HCT116 (cell line): ENCODE measurements around the gene LCNL1. TPM values are rescaled to one million over a fixed set of nuclear protein-coding genes. Genes with fewer than 3 reads are reported as not detected.

Source experiments
- ATAC-seq: fragments of 200-7000 bp; cut with Tn5 transposase; 2 replicates; pipeline ENCODE4 v1.9.1; 2020; ENCODE audit warnings: mild to moderate bottlenecking, moderate library complexity
- BruUV-seq: library from RNA; stranded (reverse); fragments of 400-500 nt; replicated peaks from 2 replicates; lab custom pipeline; 2021; lab: Mats Ljungman, UMichigan
- CTCF ChIA-PET: fragments of 300-600 bp; sonication (Branson Sonifier 250); formaldehyde crosslinking; loops from one replicate; lab custom pipeline; 2021; ENCODE audit warnings: antibody characterized with exemption; lab: Charles Lee
- POLR2A ChIA-PET: fragments of 300-600, 350-600 bp; sonication (Branson Sonifier 250); formaldehyde crosslinking; loops from one replicate; lab custom pipeline; 2021; ENCODE audit warnings: antibody characterized with exemption; lab: Charles Lee
- RAD21 ChIA-PET, 2 experiments: fragments of 300-600 bp; sonication (Branson Sonifier 250); formaldehyde crosslinking; loops; one replicate each; lab custom pipeline; 2023; ENCODE audit warnings: low total read pairs in 2 of 2; ENCODE audit not compliant: uncharacterized antibody in 2 of 2, unreplicated experiment in 2 of 2, low non-redundant PET in 1 of 2; lab: Charles Lee
- DNase-seq: peaks from one replicate; pipeline ENCODE4 v3.0.0-alpha.2; 2010; ENCODE audit warnings: low read depth, low spot score
- H2AFZ ChIP-seq: fragments of 200-600 bp; shearing (Covaris generic), sonication (generic); 2 replicates; pipeline ENCODE4 v1.6.1; 2017; ENCODE audit warnings: low read depth, mixed run types, mixed read lengths, antibody characterized with exemption, low read length; ENCODE audit not compliant: poor library complexity, severe bottlenecking
- H3K27ac ChIP-seq: 2 replicates; pipeline ENCODE4 v1.5.1; 2012; ENCODE audit warnings: low read depth, low read length
- H3K27me3 ChIP-seq: fragments of 200-600 bp; sonication (generic); 2 replicates; pipeline ENCODE4 v1.6.1; 2016; ENCODE audit warnings: mixed run types, low read length, mixed read lengths; ENCODE audit not compliant: insufficient read depth
- H3K36me3 ChIP-seq, 2 experiments: fragments of 200-500 bp in 1 of 2; fragments of 200-600 bp in 1 of 2; sonication (Bioruptor generic) in 1 of 2; sonication (generic) in 1 of 2; 2 replicates each; pipeline versions ENCODE4 v1.5.1 to v1.6.1; 2014 to 2016; ENCODE audit warnings: low read length in 2 of 2, inconsistent platforms in 1 of 2, mixed read lengths in 1 of 2, mixed run types in 1 of 2; ENCODE audit not compliant: insufficient read depth in 2 of 2, control insufficient read depth in 1 of 2
- H3K4me1 ChIP-seq, 2 experiments: fragments of 200-600 bp in 1 of 2; sonication (generic) in 1 of 2; 2 replicates each; pipeline versions ENCODE4 v1.5.1 to v1.6.1; 2012 to 2017; ENCODE audit warnings: low read length in 2 of 2, inconsistent platforms in 1 of 2, mild to moderate bottlenecking in 1 of 2, mixed read lengths in 1 of 2, mixed run types in 1 of 2, moderate library complexity in 1 of 2; ENCODE audit not compliant: insufficient read depth in 2 of 2, control insufficient read depth in 1 of 2
- H3K4me2 ChIP-seq: fragments of 200-600 bp; sonication (generic); 2 replicates; pipeline ENCODE4 v1.6.1; 2017; ENCODE audit warnings: mixed run types, low read length, mixed read lengths
- H3K4me3 ChIP-seq, 2 experiments: fragments of 200-600 bp in 1 of 2; sonication (generic) in 1 of 2; replicated peaks in 1 of 2; 2 replicates each; pipeline ENCODE4 v1.5.1; 2011 to 2016; ENCODE audit warnings: low read length in 2 of 2, control low read depth in 1 of 2, low read depth in 1 of 2, mild to moderate bottlenecking in 1 of 2, mixed read lengths in 1 of 2, mixed run types in 1 of 2
- H3K79me2 ChIP-seq: fragments of 200-600 bp; sonication (generic); 2 replicates; pipeline ENCODE4 v1.6.1; 2017; ENCODE audit warnings: mild to moderate bottlenecking, mixed run types, low read length, moderate library complexity, mixed read lengths; ENCODE audit not compliant: insufficient read depth
- H3K9ac ChIP-seq: fragments of 200-600 bp; sonication (generic); 2 replicates; pipeline ENCODE4 v1.6.1; 2016; ENCODE audit warnings: low read length, mixed read lengths
- H3K9me2 ChIP-seq: fragments of 200-600 bp; sonication (generic), shearing (Covaris generic); 2 replicates; pipeline ENCODE4 v1.6.1; 2017; ENCODE audit warnings: mixed run types, mild to moderate bottlenecking, moderate library complexity; ENCODE audit not compliant: insufficient read depth
- H3K9me3 ChIP-seq, 2 experiments: fragments of 200-500 bp in 1 of 2; fragments of 200-600 bp in 1 of 2; sonication (Bioruptor generic) in 1 of 2; sonication (generic) in 1 of 2; 2 replicates each; pipeline ENCODE4 v1.6.1; 2014 to 2017; ENCODE audit warnings: low read length in 2 of 2, mixed read lengths in 2 of 2, inconsistent platforms in 1 of 2, low read depth in 1 of 2, mild to moderate bottlenecking in 1 of 2, mixed run types in 1 of 2, moderate library complexity in 1 of 2; ENCODE audit not compliant: control insufficient read depth in 1 of 2, insufficient read depth in 1 of 2
- H4K20me1 ChIP-seq: fragments of 200-600 bp; sonication (generic), shearing (Covaris generic); 2 replicates; pipeline ENCODE4 v1.6.1; 2017; ENCODE audit warnings: mixed run types, mild to moderate bottlenecking, moderate library complexity; ENCODE audit not compliant: insufficient read depth
- ATF3 ChIP-seq: IDR thresholded peaks from 2 replicates; pipeline ENCODE4 v1.6.1; 2012
- CBX3 ChIP-seq: IDR thresholded peaks from 2 replicates; pipeline ENCODE4 v1.6.1; 2012; ENCODE audit warnings: low read depth
- EGR1 ChIP-seq: IDR thresholded peaks from 2 replicates; pipeline ENCODE4 v1.6.1; 2012; ENCODE audit warnings: low read depth
- ELF1 ChIP-seq: IDR thresholded peaks from 2 replicates; pipeline ENCODE4 v1.6.1; 2012; ENCODE audit warnings: low read depth, borderline replicate concordance
- EZH2 ChIP-seq: fragments of 200-600 bp; sonication (generic); IDR thresholded peaks from 2 replicates; pipeline ENCODE4 v1.6.1; 2017; ENCODE audit warnings: antibody characterized with exemption, mixed run types
- EZH2phosphoT487 ChIP-seq: fragments of 200-600 bp; IDR thresholded peaks from 2 replicates; pipeline ENCODE4 v1.6.1; 2018; ENCODE audit warnings: antibody characterized with exemption, borderline replicate concordance
- FOSL1 ChIP-seq: IDR thresholded peaks from 2 replicates; pipeline ENCODE4 v1.6.1; 2012; ENCODE audit warnings: low read depth
- JUND ChIP-seq: IDR thresholded peaks from 2 replicates; pipeline ENCODE4 v1.6.1; 2012
- MAX ChIP-seq: IDR thresholded peaks from 2 replicates; pipeline ENCODE4 v1.6.1; 2012
- POLR2A ChIP-seq: IDR thresholded peaks from 2 replicates; pipeline ENCODE4 v1.7.0; 2011; ENCODE audit warnings: borderline replicate concordance; ENCODE audit not compliant: insufficient read depth, insufficient read length; ENCODE audit errors: extremely low read depth
- POLR2AphosphoS5 ChIP-seq: IDR thresholded peaks from 2 replicates; pipeline ENCODE4 v1.6.1; 2011; ENCODE audit warnings: mild to moderate bottlenecking, low read depth, low read length, moderate library complexity
- RAD21 ChIP-seq: IDR thresholded peaks from 2 replicates; pipeline ENCODE4 v1.6.1; 2012; ENCODE audit warnings: low read depth, mild to moderate bottlenecking
- TCF7L2 ChIP-seq: IDR thresholded peaks from 2 replicates; pipeline ENCODE4 v1.7.0; 2011; ENCODE audit warnings: borderline replicate concordance, inconsistent platforms; ENCODE audit not compliant: insufficient read depth, insufficient read length; ENCODE audit errors: extremely low read depth
- YY1 ChIP-seq: IDR thresholded peaks from 2 replicates; pipeline ENCODE4 v1.6.1; 2011; ENCODE audit warnings: low read length, low read depth, moderate library complexity, mild to moderate bottlenecking; ENCODE audit not compliant: insufficient replicate concordance; ENCODE audit errors: extremely low read depth
- ZFX ChIP-seq: fragments of 450-650 bp; IDR thresholded peaks from 2 replicates; pipeline ENCODE4 v1.6.1; 2017
- intact Hi-C: fragments of 100-400 bp; cut with micrococcal nuclease; formaldehyde crosslinking; loops from 2 replicates; pipeline ENCODE4 v1.10.0; 2022
- total RNA-seq: library from RNA; stranded (reverse); gene quantifications from one replicate; pipeline ENCODE4 v1.2.1, GENCODE V29; 2021; ENCODE audit not compliant: unreplicated experiment
- TF ChIP-seq, protein P1 (sequence below): IDR thresholded peaks from 2 replicates; pipeline ENCODE4 v1.6.1; 2011; ENCODE audit warnings: mild to moderate bottlenecking, low read length, moderate library complexity; ENCODE audit not compliant: insufficient replicate concordance; ENCODE audit errors: extremely low read depth
- TF ChIP-seq, protein P2 (sequence below), 3 experiments: fragments of 200-600 bp in 1 of 3; sonication (generic) in 1 of 3; IDR thresholded peaks in 2 of 3; conservative IDR thresholded peaks in 1 of 3; 2 replicates each; pipeline ENCODE4 v1.5.1; 2012 to 2017; ENCODE audit warnings: low read depth in 2 of 3, low read length in 2 of 3, antibody characterized with exemption in 1 of 3, borderline replicate concordance in 1 of 3, control low read depth in 1 of 3, mild to moderate bottlenecking in 1 of 3, mixed read lengths in 1 of 3, mixed run types in 1 of 3, moderate library complexity in 1 of 3; ENCODE audit not compliant: insufficient read depth in 1 of 3

Gene LCNL1
- total RNA-seq, 1 experiment from 2014 or later: 0.44 TPM

DNA sequence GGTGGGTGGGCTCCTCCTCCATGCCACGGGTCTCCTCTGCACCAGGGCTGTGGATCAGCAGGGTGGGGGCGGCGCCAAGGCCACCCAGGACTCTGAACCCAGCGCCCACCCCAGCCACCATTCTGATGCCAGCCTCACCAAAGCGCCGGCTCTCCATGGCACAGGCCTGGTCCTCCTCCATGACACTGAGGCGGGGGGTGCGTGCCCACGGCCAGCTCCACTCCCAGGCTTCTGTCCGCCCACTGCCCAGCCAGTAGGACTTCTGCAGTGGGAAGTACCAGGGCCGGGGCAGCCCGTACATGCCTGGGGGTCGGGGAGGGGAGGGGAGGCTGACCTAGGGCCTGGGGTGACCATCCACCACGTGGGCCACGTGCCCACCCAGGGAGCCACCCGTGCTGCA, 33.6 kb downstream of the LCNL1 start:
- Histone ChIP-seq H3K9ac (no peak overlapping the region), H3K9me2 (no peaks in the 10 kb centered on the region), H2AFZ (no peak overlapping the region)
- TF ChIP-seq TCF7L2 (no peak), JUND (no peak), POLR2A (no peak), FOSL1 (no peak), RAD21 (no peak), MAX (no peak), CBX3 (no peak), ZFX (no peak), ATF3 (no peak), YY1 (no peak), EZH2 (no peak), POLR2AphosphoS5 (no peak), ELF1 (no peak), EZH2phosphoT487 (no peak), EGR1 (no peak)
- TF ChIP-seq, protein P1, sequence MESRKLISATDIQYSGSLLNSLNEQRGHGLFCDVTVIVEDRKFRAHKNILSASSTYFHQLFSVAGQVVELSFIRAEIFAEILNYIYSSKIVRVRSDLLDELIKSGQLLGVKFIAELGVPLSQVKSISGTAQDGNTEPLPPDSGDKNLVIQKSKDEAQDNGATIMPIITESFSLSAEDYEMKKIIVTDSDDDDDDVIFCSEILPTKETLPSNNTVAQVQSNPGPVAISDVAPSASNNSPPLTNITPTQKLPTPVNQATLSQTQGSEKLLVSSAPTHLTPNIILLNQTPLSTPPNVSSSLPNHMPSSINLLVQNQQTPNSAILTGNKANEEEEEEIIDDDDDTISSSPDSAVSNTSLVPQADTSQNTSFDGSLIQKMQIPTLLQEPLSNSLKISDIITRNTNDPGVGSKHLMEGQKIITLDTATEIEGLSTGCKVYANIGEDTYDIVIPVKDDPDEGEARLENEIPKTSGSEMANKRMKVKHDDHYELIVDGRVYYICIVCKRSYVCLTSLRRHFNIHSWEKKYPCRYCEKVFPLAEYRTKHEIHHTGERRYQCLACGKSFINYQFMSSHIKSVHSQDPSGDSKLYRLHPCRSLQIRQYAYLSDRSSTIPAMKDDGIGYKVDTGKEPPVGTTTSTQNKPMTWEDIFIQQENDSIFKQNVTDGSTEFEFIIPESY: no peak
- TF ChIP-seq, protein P2, sequence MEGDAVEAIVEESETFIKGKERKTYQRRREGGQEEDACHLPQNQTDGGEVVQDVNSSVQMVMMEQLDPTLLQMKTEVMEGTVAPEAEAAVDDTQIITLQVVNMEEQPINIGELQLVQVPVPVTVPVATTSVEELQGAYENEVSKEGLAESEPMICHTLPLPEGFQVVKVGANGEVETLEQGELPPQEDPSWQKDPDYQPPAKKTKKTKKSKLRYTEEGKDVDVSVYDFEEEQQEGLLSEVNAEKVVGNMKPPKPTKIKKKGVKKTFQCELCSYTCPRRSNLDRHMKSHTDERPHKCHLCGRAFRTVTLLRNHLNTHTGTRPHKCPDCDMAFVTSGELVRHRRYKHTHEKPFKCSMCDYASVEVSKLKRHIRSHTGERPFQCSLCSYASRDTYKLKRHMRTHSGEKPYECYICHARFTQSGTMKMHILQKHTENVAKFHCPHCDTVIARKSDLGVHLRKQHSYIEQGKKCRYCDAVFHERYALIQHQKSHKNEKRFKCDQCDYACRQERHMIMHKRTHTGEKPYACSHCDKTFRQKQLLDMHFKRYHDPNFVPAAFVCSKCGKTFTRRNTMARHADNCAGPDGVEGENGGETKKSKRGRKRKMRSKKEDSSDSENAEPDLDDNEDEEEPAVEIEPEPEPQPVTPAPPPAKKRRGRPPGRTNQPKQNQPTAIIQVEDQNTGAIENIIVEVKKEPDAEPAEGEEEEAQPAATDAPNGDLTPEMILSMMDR (IDR thresholded peaks at IDR 0.05 in 2 of 3, conservative IDR thresholded peaks at IDR 0.05 in 1 of 3; ENCODE audit: borderline replicate concordance in 1 of 3, insufficient read depth in 1 of 3, low read depth in 2 of 3, low read length in 2 of 3): no peak
- TF ChIP-seq, all 23 proteins: peak for 0
- Histone ChIP-seq H3K4me3 (no peak overlapping the region), H3K36me3 (peaks cover 22 to 28% of the 10 kb centered on the region in 2 experiments; a peak in 3 of 4 replicates), H3K79me2 (no peaks in the 10 kb centered on the region), H3K4me2 (no peak overlapping the region), H3K9me3 (no peaks in the 10 kb centered on the region), H3K27me3 (no peaks in the 10 kb centered on the region), H3K27ac (no peak overlapping the region), H4K20me1 (no peaks in the 10 kb centered on the region), H3K4me1 (no peaks in the 10 kb centered on the region)
- RAD21 ChIA-PET: no interaction called here
- DNase-seq (no peak), ATAC-seq (no peak)
- BruUV-seq: TSS peak; percentile 18
- intact Hi-C loops: no loop called here
- CTCF ChIA-PET: interaction anchor here (1.2 kb wide), 1 partner anchor 13 kb away, joined by 4 read pairs; no protein-coding TSS in a partner anchor
- POLR2A ChIA-PET: no interaction called here
